Aorta (tissue), 5 donors: Measurements from ENCODE around the gene GMDS. TPM values are rescaled to one million over a fixed set of nuclear protein-coding genes. Genes with fewer than 3 reads are reported as not detected.
A peak's percentile ranks its signal among the peaks of the same experiment; 100 is the strongest.

Source experiments
- ATAC-seq: fragments of 200-7000 bp; cut with Tn5 transposase; one replicate; pipeline ENCODE4 v1.9.1; 2022; ENCODE audit warnings: moderate library complexity; ENCODE audit not compliant: low FRiP score
- DNase-seq, 2 donors: peaks; one replicate each; pipeline ENCODE4 v3.0.0-alpha.2; 2020
- H3K27ac ChIP-seq, 2 donors: one replicate each; pipeline ENCODE4 v1.5.1; 2013; ENCODE audit warnings: low read length in 2 of 2, mild to moderate bottlenecking in 2 of 2, moderate library complexity in 2 of 2, control low read depth in 1 of 2, inconsistent platforms in 1 of 2, low read depth in 1 of 2
- H3K27me3 ChIP-seq, 2 donors: one replicate each; pipeline ENCODE4 v1.6.1; 2013; ENCODE audit warnings: control low read depth in 1 of 2, low read length in 1 of 2, mild to moderate bottlenecking in 1 of 2, moderate library complexity in 1 of 2; ENCODE audit not compliant: insufficient read depth in 2 of 2, control insufficient read depth in 1 of 2
- H3K36me3 ChIP-seq, 2 donors: one replicate each; pipeline ENCODE4 v1.6.1; 2013; ENCODE audit warnings: control low read depth in 1 of 2, low read length in 1 of 2, mild to moderate bottlenecking in 1 of 2; ENCODE audit not compliant: insufficient read depth in 2 of 2, control insufficient read depth in 1 of 2
- H3K4me1 ChIP-seq, 2 donors: one replicate each; pipeline ENCODE4 v1.6.1; 2013; ENCODE audit warnings: low read length in 2 of 2, control low read depth in 1 of 2, mild to moderate bottlenecking in 1 of 2, moderate library complexity in 1 of 2; ENCODE audit not compliant: insufficient read depth in 2 of 2, control insufficient read depth in 1 of 2
- H3K4me3 ChIP-seq, 2 donors: one replicate each; pipeline ENCODE4 v1.5.1; 2013; ENCODE audit warnings: low read length in 2 of 2, control low read depth in 1 of 2, mild to moderate bottlenecking in 1 of 2
- H3K9me3 ChIP-seq: one replicate; pipeline ENCODE4 v1.6.1; 2013; ENCODE audit warnings: mild to moderate bottlenecking, low read length; ENCODE audit not compliant: control insufficient read depth
- WGBS, 2 donors: extraction: QIAGEN DNeasy Blood & Tissue Kit; methylation state at CpG; one replicate each; pipeline ENCODE4 v1.1.7; 2013; 5-methylcytosine and 5-hydroxymethylcytosine counted together
- intact Hi-C, 2 donors: fragments of 100-400 bp; cut with DNase I; formaldehyde crosslinking; loops; one replicate each; pipeline versions ENCODE4 v1.14.2 to v1.15.0; 2022
- polyA plus RNA-seq, 2 donors: library from polyadenylated mRNA; stranded (reverse); fragments of 200-250 nt; gene quantifications; one replicate each; pipeline ENCODE4 v1.2.3, GENCODE V29; 2013
- total RNA-seq, 2 donors: library from RNA; stranded (reverse); fragmentation: NEBNext Ultra II Directional; extraction: Animal tissue kit (Norgen Biotek cat#: 25700); gene quantifications; one replicate each; pipeline ENCODE4 v1.2.1, GENCODE V29; 2021
- donor health status: healthy with polysubstance abuse.
- donor health status: Bipolar disorder and iron deficiency.
- donor health status: DM: no; HTN: no; CAD: no.
- donor health status: DM: no; HTN: no; CAD: no.
- donor health status: DM: yes; HTN: yes; CAD: no.

Gene GMDS
- total and polyA plus RNA-seq, 4 donors, result 66.1 to 138 (median 84.9) TPM

DNA sequence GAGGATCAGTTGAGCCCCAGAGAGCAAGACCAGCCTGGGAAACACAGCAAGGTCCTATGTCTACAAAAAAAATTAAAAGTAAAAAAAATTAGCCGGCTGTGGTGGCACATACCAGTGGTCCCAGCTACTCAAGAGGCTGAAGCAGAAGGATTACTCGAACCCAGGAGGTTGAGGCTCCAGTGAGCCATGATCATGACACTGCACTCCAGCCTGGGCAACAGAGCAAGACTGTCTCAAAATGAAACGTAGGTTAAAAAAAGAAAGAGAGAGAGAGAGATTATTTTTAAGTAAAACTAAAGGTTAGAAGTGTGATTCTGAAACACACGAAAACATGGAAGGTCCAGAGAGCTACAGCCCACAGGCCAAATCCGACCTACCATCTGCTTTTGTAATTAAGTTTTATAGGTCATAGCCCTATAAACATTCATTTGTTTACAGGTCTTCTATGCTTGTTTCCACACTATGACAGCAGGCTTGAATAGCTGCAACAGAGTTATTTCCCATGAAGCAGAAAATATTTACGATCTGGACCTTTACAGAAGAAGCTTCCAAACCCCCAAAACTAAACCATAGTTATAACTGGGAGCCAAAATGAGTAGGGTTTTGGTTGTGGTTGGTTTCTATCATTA, 279.7 kb downstream of the GMDS start:
- Histone ChIP-seq H3K27ac (no peak overlapping the region), H3K36me3 (no peaks in the 10 kb centered on the region), H3K27me3 (no peaks in the 10 kb centered on the region), H3K4me3 (no peak overlapping the region), H3K4me1 (no peaks in the 10 kb centered on the region), H3K9me3 (no peaks in the 10 kb centered on the region)
- intact Hi-C loops, result no loop called here
- ATAC-seq (no peak), DNase-seq (no peak)
- whole genome bisulfite sequencing, 2 donors, result 75 to 78% methylated on average over 6 of the region's 6 CpGs

- Histone ChIP-seq H3K4me1 (no peaks in the 10 kb centered on the region), H3K4me3 (no peak overlapping the region), H3K36me3 (no peaks in the 10 kb centered on the region), H3K9me3 (no peaks in the 10 kb centered on the region), H3K27ac (no peak overlapping the region), H3K27me3 (no peaks in the 10 kb centered on the region)
- ATAC-seq, result no peak
- intact Hi-C loops, result no loop called here
- DNase-seq, result no peak
- WGBS, 2 donors, result 95 to 96% methylated on average over 2 of the region's 2 CpGs
Observed at GRCh38 chr6:1963596-1963995, 281.8 kb downstream of the GMDS start.

GRCh38 chr6:1962201-1962600, 283.2 kb downstream of the GMDS start:
- no peaks in the 10 kb centered on the region for H3K27me3 ChIP-seq
- no peak for DNase-seq
- no peaks in the 10 kb centered on the region for H3K4me1 ChIP-seq
- intact Hi-C loops, result no loop called here
- WGBS, 2 donors, result 95 to 96% methylated on average over 3 of the region's 3 CpGs
- ATAC-seq, result no peak
- no peaks in the 10 kb centered on the region for H3K36me3 ChIP-seq
- no peaks in the 10 kb centered on the region for H3K9me3 ChIP-seq
- H3K4me3 ChIP-seq, result no peak overlapping the region
- H3K27ac ChIP-seq, result no peak overlapping the region

- H3K27me3 ChIP-seq, result no peaks in the 10 kb centered on the region
- DNase-seq, result no peak
- intact Hi-C loops, result no loop called here
- no peak overlapping the region for H3K4me3 ChIP-seq
- H3K9me3 ChIP-seq, result no peaks in the 10 kb centered on the region
- H3K4me1 ChIP-seq, result no peaks in the 10 kb centered on the region
- no peak overlapping the region for H3K27ac ChIP-seq
- ATAC-seq, result no peak
- H3K36me3 ChIP-seq, result no peaks in the 10 kb centered on the region
- WGBS, 2 donors, result 76 to 83% methylated on average over 13 of the region's 13 CpGs
Observed at GRCh38 chr6:1960486-1961142, 284.8 kb downstream of the GMDS start.

- no peak overlapping the region for H3K4me3 ChIP-seq
- WGBS, 2 donors, result 25 to 46% methylated on average over 4 of the region's 4 CpGs
- H3K27me3 ChIP-seq, result no peaks in the 10 kb centered on the region
- DNase-seq (no peak), ATAC-seq (no peak)
- H3K27ac ChIP-seq, result no peak overlapping the region
- H3K4me1 ChIP-seq, result no peaks in the 10 kb centered on the region
- no peaks in the 10 kb centered on the region for H3K9me3 ChIP-seq
- intact Hi-C loops, result no loop called here
- no peaks in the 10 kb centered on the region for H3K36me3 ChIP-seq
Observed at GRCh38 chr6:1958257-1958656, 287.1 kb downstream of the GMDS start.

- Histone ChIP-seq H3K9me3 (no peaks in the 10 kb centered on the region), H3K4me1 (no peaks in the 10 kb centered on the region), H3K27ac (no peak overlapping the region), H3K36me3 (no peaks in the 10 kb centered on the region), H3K27me3 (no peaks in the 10 kb centered on the region), H3K4me3 (no peak overlapping the region)
- no peak for DNase-seq
- intact Hi-C loops, result no loop called here
- no peak for ATAC-seq
- WGBS, 2 donors, result 71 to 91% methylated on average over 5 of the region's 5 CpGs
Observed at GRCh38 chr6:1957746-1958145, 287.7 kb downstream of the GMDS start.

GRCh38 chr6:1952740-1953360, 292.6 kb downstream of the GMDS start:
- DNase-seq (peak in 1 of 2 donors; percentile 51), ATAC-seq (no peak)
- H3K36me3 ChIP-seq, result no peaks in the 10 kb centered on the region
- WGBS, 2 donors, result 67 to 71% methylated on average over 14 of the region's 14 CpGs
- intact Hi-C loops, result no loop called here
- no peaks in the 10 kb centered on the region for H3K27me3 ChIP-seq
- no peaks in the 10 kb centered on the region for H3K9me3 ChIP-seq
- peak overlapping the region in 1 of 2 donors; percentile 36 for H3K27ac ChIP-seq
- peaks cover 0 to 2% of the 10 kb centered on the region in 2 donors for H3K4me1 ChIP-seq
- no peak overlapping the region for H3K4me3 ChIP-seq

- 90 to 98% methylated on average over 6 of the region's 6 CpGs for WGBS, 2 donors
- intact Hi-C loops, result no loop called here
Observed at GRCh38 chr6:1950631-1951030, 294.8 kb downstream of the GMDS start.

DNA sequence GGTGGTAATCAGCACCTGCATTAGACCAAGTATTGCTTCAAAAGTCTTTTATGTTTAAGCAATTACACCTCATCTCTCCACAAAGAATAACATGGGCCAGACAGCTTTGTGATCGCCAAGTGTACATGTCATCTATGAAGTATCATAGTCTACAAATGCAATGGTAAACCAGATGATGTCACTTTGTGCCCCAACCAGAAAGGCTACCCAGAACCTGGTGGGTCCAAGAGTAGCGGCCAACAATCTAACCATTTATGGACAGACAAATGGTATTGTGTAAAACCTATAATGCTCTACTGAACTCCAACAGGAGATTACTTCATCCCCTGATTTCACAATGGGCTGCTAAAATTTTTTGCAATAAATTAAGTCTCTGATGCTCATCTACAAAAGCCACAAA, 295.9 kb downstream of the GMDS start:
- intact Hi-C loops, result no loop called here
- Histone ChIP-seq H3K27ac (no peak overlapping the region), H3K4me3 (no peak overlapping the region), H3K9me3 (no peaks in the 10 kb centered on the region), H3K4me1 (peaks cover 0 to 2% of the 10 kb centered on the region in 2 donors), H3K27me3 (no peaks in the 10 kb centered on the region), H3K36me3 (peaks cover 0 to 1% of the 10 kb centered on the region in 2 donors)
- WGBS, 2 donors, result 98 to 100% methylated on average over 2 of the region's 2 CpGs
- ATAC-seq (no peak), DNase-seq (no peak)

More at GRCh38 chr6:1950631-1951030, 294.8 kb downstream of the GMDS start:
- Histone ChIP-seq H3K27me3 (no peaks in the 10 kb centered on the region), H3K36me3 (peaks cover 0 to 1% of the 10 kb centered on the region in 2 donors), H3K4me1 (peaks cover 0 to 2% of the 10 kb centered on the region in 2 donors), H3K27ac (no peak overlapping the region), H3K4me3 (no peak overlapping the region), H3K9me3 (no peaks in the 10 kb centered on the region)
- DNase-seq (no peak), ATAC-seq (no peak)
